Measurements from ENCODE around the gene NAPSA. TPM values are rescaled to one million over a fixed set of nuclear protein-coding genes. Genes with fewer than 3 reads are reported as not detected.

Gene NAPSA
- total and polyA plus RNA-seq, 9 of the 15 experiments (the other 6 are each of a cell fraction or from before 2014, with no cell fraction given), result 0.25 to 1.9 (median 0.69) TPM

DNA sequence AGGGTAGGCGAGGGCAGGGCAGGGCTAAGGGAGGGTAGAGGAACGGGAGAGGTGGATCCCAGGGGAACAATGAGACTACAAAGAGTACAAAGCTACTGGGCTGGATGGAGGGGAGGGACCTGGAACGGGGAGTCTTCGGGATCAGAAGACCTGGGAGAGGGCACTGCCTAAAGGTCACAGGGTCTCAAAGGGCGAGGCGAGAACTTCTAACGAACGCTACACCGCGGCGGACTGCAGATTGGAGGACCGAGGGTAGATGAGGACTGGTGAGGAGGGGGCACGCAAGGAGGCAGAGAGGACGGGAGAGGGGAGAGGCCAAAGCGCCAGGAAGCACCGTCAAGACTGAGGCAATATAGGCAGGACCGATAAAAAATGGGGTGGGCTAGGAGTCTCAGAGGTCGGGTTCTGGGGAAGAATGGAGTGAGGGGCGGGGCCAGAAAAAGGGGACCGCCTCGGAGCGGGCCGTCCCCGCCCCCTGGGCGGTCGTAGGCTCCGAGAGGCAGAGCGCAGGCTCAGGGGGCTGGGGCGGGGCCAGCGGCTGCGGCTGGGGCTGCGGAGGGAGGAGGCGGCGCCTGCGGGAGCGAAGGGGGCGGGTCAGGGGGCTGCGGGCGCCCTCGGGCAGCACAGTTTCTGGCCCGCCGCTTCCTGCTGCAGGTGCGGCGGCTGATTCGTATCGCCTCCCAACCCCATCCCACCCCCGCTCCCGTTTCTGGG lies 34.9 kb downstream of the NAPSA start (continued):
- TF ChIP-seq, protein P1, sequence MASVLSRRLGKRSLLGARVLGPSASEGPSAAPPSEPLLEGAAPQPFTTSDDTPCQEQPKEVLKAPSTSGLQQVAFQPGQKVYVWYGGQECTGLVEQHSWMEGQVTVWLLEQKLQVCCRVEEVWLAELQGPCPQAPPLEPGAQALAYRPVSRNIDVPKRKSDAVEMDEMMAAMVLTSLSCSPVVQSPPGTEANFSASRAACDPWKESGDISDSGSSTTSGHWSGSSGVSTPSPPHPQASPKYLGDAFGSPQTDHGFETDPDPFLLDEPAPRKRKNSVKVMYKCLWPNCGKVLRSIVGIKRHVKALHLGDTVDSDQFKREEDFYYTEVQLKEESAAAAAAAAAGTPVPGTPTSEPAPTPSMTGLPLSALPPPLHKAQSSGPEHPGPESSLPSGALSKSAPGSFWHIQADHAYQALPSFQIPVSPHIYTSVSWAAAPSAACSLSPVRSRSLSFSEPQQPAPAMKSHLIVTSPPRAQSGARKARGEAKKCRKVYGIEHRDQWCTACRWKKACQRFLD (CRISPR knock-in tag; IDR thresholded peaks at IDR 0.05), result no peak
- TF ChIP-seq EHMT2 (IDR thresholded peaks at IDR 0.05), result 0 out of 2 replicates have a peak, but pooled peaks have one; percentile 34
- no peak for TF ChIP-seq TCF7 (IDR thresholded peaks at IDR 0.05; ENCODE audit: borderline replicate concordance)
- TF ChIP-seq FOSL1 (tag; conservative IDR thresholded peaks at IDR 0.05), result no peak
- TF ChIP-seq, protein P2, sequence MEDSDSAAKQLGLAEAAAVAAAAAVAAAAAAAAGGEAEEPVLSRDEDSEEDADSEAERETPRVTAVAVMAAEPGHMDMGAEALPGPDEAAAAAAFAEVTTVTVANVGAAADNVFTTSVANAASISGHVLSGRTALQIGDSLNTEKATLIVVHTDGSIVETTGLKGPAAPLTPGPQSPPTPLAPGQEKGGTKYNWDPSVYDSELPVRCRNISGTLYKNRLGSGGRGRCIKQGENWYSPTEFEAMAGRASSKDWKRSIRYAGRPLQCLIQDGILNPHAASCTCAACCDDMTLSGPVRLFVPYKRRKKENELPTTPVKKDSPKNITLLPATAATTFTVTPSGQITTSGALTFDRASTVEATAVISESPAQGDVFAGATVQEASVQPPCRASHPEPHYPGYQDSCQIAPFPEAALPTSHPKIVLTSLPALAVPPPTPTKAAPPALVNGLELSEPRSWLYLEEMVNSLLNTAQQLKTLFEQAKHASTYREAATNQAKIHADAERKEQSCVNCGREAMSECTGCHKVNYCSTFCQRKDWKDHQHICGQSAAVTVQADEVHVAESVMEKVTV (CRISPR knock-in tag; IDR thresholded peaks at IDR 0.05), result no peak
- no peak for TF ChIP-seq FOXA1 (IDR thresholded peaks at IDR 0.05; ENCODE audit: borderline replicate concordance)
- TF ChIP-seq ZNF133 (CRISPR knock-in tag; IDR thresholded peaks at IDR 0.05), result no peak
- TF ChIP-seq ZBTB1 (CRISPR knock-in tag; IDR thresholded peaks at IDR 0.05; ENCODE audit: borderline replicate concordance, low read depth), result no peak
- TF ChIP-seq, protein P3, sequence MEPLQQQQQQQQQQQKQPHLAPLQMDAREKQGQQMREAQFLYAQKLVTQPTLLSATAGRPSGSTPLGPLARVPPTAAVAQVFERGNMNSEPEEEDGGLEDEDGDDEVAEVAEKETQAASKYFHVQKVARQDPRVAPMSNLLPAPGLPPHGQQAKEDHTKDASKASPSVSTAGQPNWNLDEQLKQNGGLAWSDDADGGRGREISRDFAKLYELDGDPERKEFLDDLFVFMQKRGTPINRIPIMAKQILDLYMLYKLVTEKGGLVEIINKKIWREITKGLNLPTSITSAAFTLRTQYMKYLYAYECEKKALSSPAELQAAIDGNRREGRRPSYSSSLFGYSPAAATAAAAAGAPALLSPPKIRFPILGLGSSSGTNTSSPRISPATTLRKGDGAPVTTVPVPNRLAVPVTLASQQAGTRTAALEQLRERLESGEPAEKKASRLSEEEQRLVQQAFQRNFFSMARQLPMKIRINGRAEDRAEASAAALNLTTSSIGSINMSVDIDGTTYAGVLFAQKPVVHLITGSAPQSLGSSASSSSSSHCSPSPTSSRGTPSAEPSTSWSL (CRISPR knock-in tag; IDR thresholded peaks at IDR 0.05; ENCODE audit: borderline replicate concordance), result no peak
- peak; percentile 90 for TF ChIP-seq ESRRA (IDR thresholded peaks at IDR 0.05; ENCODE audit: borderline replicate concordance, low read depth)
- TF ChIP-seq, protein P4, sequence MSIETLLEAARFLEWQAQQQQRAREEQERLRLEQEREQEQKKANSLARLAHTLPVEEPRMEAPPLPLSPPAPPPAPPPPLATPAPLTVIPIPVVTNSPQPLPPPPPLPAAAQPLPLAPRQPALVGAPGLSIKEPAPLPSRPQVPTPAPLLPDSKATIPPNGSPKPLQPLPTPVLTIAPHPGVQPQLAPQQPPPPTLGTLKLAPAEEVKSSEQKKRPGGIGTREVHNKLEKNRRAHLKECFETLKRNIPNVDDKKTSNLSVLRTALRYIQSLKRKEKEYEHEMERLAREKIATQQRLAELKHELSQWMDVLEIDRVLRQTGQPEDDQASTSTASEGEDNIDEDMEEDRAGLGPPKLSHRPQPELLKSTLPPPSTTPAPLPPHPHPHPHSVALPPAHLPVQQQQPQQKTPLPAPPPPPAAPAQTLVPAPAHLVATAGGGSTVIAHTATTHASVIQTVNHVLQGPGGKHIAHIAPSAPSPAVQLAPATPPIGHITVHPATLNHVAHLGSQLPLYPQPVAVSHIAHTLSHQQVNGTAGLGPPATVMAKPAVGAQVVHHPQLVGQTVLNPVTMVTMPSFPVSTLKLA (conservative IDR thresholded peaks at IDR 0.05), result no peak
- peak; percentile 16; the same call in 1 of the 2 replicates for TF ChIP-seq NCOA1 (IDR thresholded peaks at IDR 0.05; ENCODE audit: low read depth)

Measured in K562 (cell line).